Central memory CD8-positive, alpha-beta T cell (primary cell): Measurements from ENCODE around the gene MISFA.
"Not testable (repeated sequence)": the region's sequence is repeated elsewhere in the genome, so short reads cannot be mapped to it uniquely, and the experiment has no call there.

Source experiments
- ATAC-seq: fragments of 150-1000 bp; cut with Tn5 transposase; replicated peaks from 2 replicates; pipeline ENCODE4 v1.10.0; 2022; ENCODE audit warnings: mild to moderate bottlenecking, moderate FRiP score, moderate number of reproducible peaks; ENCODE audit not compliant: poor library complexity, severe bottlenecking; ENCODE audit errors: extremely low read depth
- DNase-seq, 2 donors: peaks; one replicate each; pipeline ENCODE4 v3.0.0; 2021; ENCODE audit warnings: low spot score in 2 of 2
- H3K27ac Mint-ChIP-seq: one replicate; pipeline ENCODE4 v1.8.0; 2022; ENCODE audit warnings: low read depth, mild to moderate bottlenecking, moderate library complexity, mixed read lengths
- H3K27me3 Mint-ChIP-seq: one replicate; pipeline ENCODE4 v1.8.0; 2022; ENCODE audit warnings: mixed read lengths
- H3K36me3 Mint-ChIP-seq: one replicate; pipeline ENCODE4 v1.8.0; 2022; ENCODE audit warnings: mild to moderate bottlenecking, moderate library complexity, mixed read lengths; ENCODE audit not compliant: insufficient read depth
- H3K4me1 Mint-ChIP-seq: one replicate; pipeline ENCODE4 v1.8.0; 2022; ENCODE audit warnings: mixed read lengths
- H3K4me3 Mint-ChIP-seq: one replicate; pipeline ENCODE4 v1.8.0; 2022; ENCODE audit warnings: mild to moderate bottlenecking, moderate library complexity, mixed read lengths
- H3K9me3 Mint-ChIP-seq: one replicate; pipeline ENCODE4 v1.8.0; 2022; ENCODE audit warnings: mixed read lengths

Gene MISFA

DNA sequence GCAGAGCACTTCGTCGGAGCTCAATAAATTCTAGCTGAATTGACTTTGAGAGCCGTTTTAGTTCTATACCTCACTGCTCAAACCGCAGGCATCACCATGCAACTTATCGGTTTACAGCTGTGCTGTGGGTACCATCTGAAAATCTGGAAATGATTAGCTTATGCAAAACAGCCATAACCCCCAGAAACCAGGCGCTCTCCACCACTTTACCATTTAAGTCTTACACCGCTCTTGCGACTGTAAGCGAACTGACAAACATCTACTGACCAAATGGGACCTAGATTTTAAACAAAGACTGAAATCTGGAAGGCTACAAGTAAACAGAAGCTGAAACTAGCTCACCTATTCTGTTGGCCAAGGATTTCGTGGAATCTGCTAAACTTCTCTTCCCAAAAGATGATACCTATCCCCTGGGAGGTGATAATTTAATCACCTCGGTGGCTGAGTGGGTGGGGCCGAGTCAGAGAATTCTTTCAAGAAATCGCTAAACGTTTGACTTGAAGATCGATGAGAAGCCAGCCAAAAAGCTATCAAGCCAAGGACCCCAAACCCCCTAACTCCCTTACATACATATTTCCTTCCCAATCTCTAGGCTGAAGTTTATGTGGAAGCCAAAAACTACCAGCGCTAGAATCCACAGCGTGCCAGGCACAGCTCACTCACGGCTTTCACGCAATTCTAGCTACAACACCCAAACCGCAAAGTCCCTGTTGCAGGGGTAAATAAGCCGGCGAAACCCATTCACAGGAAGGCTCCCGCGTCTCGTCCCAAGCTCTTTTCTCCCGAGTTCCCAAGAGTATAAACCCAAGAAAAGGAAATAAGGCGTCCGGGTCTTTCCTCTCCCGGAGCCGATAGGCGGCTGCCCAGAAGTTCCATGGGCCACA lies 33.9 kb downstream of the MISFA start:
- H3K4me1 Mint-ChIP-seq = peaks cover 28% of the 10 kb centered on the region
- H3K27me3 Mint-ChIP-seq = peaks cover 10% of the 10 kb centered on the region
- H3K9me3 Mint-ChIP-seq = no peaks in the 10 kb centered on the region
- peak overlapping the region; percentile 97 for H3K27ac Mint-ChIP-seq
- H3K4me3 Mint-ChIP-seq = peak overlapping the region; percentile 84
- ATAC-seq = peak; percentile 21
- peaks cover 18% of the 10 kb centered on the region for H3K36me3 Mint-ChIP-seq
- no peak for DNase-seq

DNA sequence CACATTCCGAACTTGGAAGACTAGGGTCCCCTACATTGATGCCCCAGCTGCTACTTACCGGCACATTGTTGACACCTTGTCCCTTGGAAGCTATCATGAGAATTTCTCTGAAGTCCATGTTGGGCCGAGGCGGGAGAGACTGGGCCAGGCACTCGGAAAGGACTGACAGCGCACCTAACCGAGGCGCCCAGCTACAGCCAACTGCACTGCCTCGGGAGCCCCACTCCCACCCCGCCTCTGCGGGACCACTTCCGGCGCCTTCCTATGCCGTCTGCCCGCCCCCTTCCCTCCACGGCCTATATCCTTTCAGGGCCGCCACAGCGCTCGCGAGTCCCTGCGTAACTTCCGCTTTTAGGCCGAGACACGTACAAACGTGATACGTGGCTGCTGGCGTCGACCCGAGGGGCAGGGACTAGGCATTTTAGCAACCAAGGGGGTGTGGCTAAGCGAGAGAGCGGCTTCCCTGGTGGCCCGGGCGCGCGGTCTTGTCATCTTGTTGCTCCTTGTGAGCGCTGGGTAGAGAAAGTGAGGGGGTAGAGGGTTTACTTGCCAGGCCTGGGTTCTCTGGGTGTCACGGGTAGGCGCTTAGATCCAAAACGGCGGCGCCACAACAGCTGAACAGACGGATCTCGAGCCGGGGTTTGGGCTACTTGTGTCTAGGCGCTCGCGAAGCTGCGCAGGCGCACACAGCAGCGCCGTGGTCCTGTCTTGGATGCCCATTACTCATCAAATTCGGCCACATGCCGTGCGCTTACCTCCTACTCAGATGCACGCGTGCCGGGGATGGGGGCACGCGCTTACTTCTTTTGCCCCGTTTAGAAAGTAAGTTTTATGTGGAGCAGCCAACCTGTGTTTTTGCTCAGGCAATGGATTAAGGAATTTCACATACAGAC lies 34.8 kb downstream of the MISFA start, which contains the start of gene SPTY2D1:
Gene SPTY2D1 (minus strand): TSS at position 203 of the 893 bp plus-strand sequence. CDS start 85 bp downstream, at position 118.
- peaks cover 10% of the 10 kb centered on the region for H3K27me3 Mint-ChIP-seq
- peaks cover 16% of the 10 kb centered on the region for H3K36me3 Mint-ChIP-seq

DNA sequence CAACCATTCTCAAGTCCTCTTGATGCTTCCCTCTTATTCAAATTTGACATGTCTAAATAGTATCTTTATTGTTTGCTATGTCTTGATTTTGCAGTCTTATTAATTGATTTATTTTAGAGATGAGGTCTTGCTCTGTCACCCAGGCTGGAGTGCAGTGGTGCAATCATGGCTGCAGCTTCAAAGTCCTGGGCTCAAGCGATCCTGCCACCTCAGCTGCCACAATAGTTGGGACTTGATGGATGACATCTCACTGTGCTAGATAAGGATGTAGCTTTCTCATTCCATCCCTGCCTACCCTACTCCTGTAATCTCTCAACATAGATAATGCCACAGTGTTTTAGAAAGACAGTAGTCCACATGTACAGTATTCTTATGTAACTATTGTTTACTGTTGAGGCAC lies 42.1 kb downstream of the MISFA start:
- H3K27me3 Mint-ChIP-seq = peaks cover 32% of the 10 kb centered on the region
- ATAC-seq = no peak
- H3K4me1 Mint-ChIP-seq = no peaks in the 10 kb centered on the region
- no peak for DNase-seq
- no peak overlapping the region for H3K27ac Mint-ChIP-seq
- H3K4me3 Mint-ChIP-seq = no peak overlapping the region
- H3K9me3 Mint-ChIP-seq = no peaks in the 10 kb centered on the region
- H3K36me3 Mint-ChIP-seq = no peaks in the 10 kb centered on the region

More for the DNA sequence above, 34.8 kb downstream of the MISFA start, which contains the start of gene SPTY2D1:
- peak within 1 kb of the TSS; percentile 97 for H3K27ac Mint-ChIP-seq
- DNase-seq (peak; percentile 91 to 98), ATAC-seq (peak; percentile 95)
- H3K4me3 Mint-ChIP-seq = peak within 1 kb of the TSS; percentile 84
- H3K4me1 Mint-ChIP-seq = peaks cover 23% of the 10 kb centered on the region
- no peaks in the 10 kb centered on the region for H3K9me3 Mint-ChIP-seq

DNA sequence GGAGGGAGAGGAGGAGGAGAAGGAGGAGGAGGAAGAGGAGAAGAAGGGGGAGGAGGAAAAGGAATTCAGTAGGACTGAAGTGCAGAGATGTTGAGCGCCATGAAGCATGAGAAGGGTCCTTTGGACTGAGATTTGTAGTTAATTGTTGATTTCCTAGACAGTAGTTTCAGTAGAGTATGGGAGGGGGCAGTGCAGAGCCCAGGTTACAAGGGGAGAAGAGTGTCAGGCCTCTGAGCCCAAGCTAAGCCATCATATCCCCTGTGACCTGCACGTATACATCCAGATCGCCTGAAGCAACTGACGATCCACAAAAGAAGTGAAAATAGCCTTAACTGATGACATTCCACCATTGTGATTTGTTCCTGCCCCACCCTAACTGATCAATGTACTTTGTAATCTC lies 43.4 kb downstream of the MISFA start:
- H3K4me3 Mint-ChIP-seq, H3K9me3 Mint-ChIP-seq, H3K36me3 Mint-ChIP-seq, H3K4me1 Mint-ChIP-seq, DNase-seq, ATAC-seq, H3K27ac Mint-ChIP-seq: not testable (repeated sequence)
- peaks cover 22% of the 10 kb centered on the region for H3K27me3 Mint-ChIP-seq

DNA sequence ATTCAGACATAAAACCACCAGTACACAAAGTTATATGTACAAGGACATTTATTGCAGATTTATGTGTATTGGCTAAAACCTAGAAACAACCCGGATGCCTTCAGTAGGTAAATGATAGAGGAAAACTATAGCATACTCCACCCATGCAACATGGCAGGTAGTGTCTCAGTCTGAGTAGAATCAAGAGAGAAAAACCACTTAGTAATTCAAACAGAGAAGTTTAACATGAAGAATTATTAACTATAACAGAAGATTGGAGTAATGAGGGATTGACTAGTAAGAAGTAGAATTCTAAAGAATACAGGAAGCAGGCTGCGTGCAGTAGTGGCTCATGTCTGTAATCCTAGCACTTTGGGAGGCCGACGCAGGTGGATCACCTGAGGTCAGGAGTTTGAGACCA lies 50.8 kb downstream of the MISFA start:
- DNase-seq (no peak), ATAC-seq (no peak)
- Mint-ChIP-seq H3K27ac (no peak overlapping the region), H3K36me3 (no peaks in the 10 kb centered on the region), H3K9me3 (no peaks in the 10 kb centered on the region), H3K4me1 (no peaks in the 10 kb centered on the region), H3K27me3 (no peaks in the 10 kb centered on the region), H3K4me3 (no peak overlapping the region)

DNA sequence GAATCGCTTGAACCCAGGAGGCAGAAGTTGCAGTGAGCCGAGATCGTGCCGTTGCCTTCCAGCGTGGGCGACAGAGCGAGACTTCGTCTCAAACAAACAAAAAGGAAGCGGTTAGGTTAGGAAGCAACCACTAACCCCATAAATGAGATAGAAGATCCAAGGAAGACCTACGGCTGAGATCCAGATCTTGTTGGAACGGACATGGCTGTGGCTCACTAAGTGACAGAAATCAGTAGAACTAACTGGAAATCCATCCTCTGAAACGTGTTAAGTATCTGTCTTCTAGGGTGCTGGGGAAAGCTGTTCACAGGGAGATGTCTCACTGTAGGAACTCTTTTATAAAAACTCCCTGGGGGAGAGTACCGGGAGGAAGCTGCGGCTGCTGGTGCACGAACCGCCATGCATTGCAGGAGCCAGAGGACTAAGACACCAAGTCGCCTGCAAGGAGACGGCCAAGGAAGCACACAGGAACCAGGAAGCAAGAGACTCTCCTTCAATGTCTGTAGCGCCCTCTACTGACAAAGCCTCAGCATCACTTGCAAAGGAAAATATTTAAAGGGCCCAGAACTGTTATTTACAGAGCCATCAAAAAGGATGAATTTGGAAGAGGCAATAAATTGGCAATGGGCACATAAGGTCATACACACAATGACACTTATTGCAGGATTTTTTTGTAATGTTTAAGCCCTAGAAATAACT lies 51.4 kb downstream of the MISFA start:
- no peaks in the 10 kb centered on the region for H3K9me3 Mint-ChIP-seq
- no peaks in the 10 kb centered on the region for H3K27me3 Mint-ChIP-seq
- ATAC-seq (no peak), DNase-seq (no peak)
- no peaks in the 10 kb centered on the region for H3K36me3 Mint-ChIP-seq
- H3K4me3 Mint-ChIP-seq = no peak overlapping the region
- H3K27ac Mint-ChIP-seq = no peak overlapping the region
- no peaks in the 10 kb centered on the region for H3K4me1 Mint-ChIP-seq
